Prostate gland (tissue), 2 donors: ENCODE measurements around the gene LRRC57. TPM values are rescaled to one million over a fixed set of nuclear protein-coding genes. Genes with fewer than 3 reads are reported as not detected.

ENCODE experiments used
- DNase-seq: peaks from one replicate; pipeline ENCODE4 v3.0.0-alpha.2; 2019; ENCODE audit warnings: low spot score
- H3K27ac ChIP-seq, 2 donors: fragments of 200-600 bp; sonication (generic); 2 replicates each; pipeline ENCODE4 v1.5.1; 2017 to 2019
- H3K27me3 ChIP-seq: fragments of 200-600 bp; sonication (generic); replicated peaks from 2 replicates; pipeline ENCODE4 v1.5.1; 2019; ENCODE audit not compliant: insufficient read depth
- H3K36me3 ChIP-seq, 2 donors: fragments of 200-600 bp; sonication (generic); 1 replicate in 1 of 2; 2 replicates in 1 of 2; pipeline versions ENCODE4 v1.5.1 to v1.8.1; 2017 to 2019
- H3K4me1 ChIP-seq: fragments of 200-600 bp; sonication (generic); replicated peaks from 2 replicates; pipeline ENCODE4 v1.5.1; 2019
- H3K4me3 ChIP-seq, 2 donors: fragments of 200-600 bp; sonication (generic); 2 replicates each; pipeline ENCODE4 v1.5.1; 2017 to 2019
- H3K9me3 ChIP-seq: fragments of 200-600 bp; sonication (generic); 2 replicates; pipeline ENCODE4 v1.5.1; 2017
- POLR2A ChIP-seq: fragments of 450-650 bp; IDR thresholded peaks from one replicate; pipeline ENCODE4 v1.6.1; 2016; ENCODE audit warnings: antibody characterized with exemption, mild to moderate bottlenecking
- POLR2AphosphoS5 ChIP-seq: sonication (generic); formaldehyde crosslinking; IDR thresholded peaks from one replicate; pipeline ENCODE4 v1.6.1; 2017; ENCODE audit warnings: antibody characterized with exemption
- WGBS: methylation state at CpG from one replicate; pipeline ENCODE4 v1.1.5; 2018; 5-methylcytosine and 5-hydroxymethylcytosine counted together
- intact Hi-C: fragments of 100-400 bp; cut with DNase I; formaldehyde crosslinking; loops from one replicate; pipeline ENCODE4 v1.14.2; 2022
- total RNA-seq, 2 donors: library from RNA; depleted of rRNA; stranded (reverse); fragments of >200 nt; gene quantifications; one replicate each; pipeline ENCODE4 v1.1.0, GENCODE V29; 2016
- TF ChIP-seq, protein P1 (sequence below), 4 experiments: fragments of 200-600 bp in 2 of 4; fragments of 450-650 bp in 2 of 4; sonication (generic) in 2 of 4; IDR thresholded peaks; 1 replicate in 3 of 4; 2 replicates in 1 of 4; pipeline ENCODE4 v1.5.1; 2016 to 2019; ENCODE audit warnings: antibody characterized with exemption in 4 of 4, mild to moderate bottlenecking in 2 of 4, moderate library complexity in 2 of 4

LRRC57 gene
- total RNA-seq, 2 donors from 2014 or later, result 9.8 to 21.8 TPM

DNA sequence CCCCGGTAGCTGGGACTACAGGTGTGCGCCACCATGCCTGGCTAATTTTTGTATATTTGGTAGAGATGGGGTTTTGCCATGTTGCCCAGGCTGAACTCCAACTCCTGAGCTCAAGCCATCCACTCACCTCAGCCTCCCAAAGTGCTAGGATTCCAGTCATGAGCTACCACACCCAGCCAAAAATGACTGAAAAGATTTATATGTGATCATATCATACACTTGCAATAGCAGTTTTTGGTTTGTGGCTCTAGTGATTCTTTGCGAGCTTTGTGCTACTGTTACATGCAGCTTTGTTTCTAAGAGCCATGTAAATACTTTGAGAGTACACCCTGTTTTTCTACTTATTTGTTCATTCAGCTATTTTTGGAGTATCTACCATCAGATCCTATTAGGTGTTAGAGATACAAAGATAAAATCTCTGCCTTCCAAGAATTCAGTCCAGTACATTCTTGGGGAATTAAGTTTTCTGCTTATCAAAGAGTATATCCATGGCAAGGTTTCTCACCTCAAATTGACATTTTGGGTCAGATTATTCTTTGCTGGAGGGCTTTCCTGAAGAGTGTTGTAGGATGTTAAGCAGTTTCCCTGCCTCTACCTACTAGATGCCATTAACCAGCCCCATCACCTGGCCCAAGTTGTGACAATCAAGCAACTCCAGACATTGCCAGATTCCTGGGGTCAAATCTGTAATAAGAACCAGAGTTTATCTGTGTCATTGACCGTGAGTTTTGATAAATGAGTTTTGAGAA, 38.2 kb downstream of the LRRC57 start:
- H3K4me3 ChIP-seq, result no peak overlapping the region
- TF ChIP-seq POLR2AphosphoS5 (no peak), POLR2A (no peak)
- TF ChIP-seq, protein P1, sequence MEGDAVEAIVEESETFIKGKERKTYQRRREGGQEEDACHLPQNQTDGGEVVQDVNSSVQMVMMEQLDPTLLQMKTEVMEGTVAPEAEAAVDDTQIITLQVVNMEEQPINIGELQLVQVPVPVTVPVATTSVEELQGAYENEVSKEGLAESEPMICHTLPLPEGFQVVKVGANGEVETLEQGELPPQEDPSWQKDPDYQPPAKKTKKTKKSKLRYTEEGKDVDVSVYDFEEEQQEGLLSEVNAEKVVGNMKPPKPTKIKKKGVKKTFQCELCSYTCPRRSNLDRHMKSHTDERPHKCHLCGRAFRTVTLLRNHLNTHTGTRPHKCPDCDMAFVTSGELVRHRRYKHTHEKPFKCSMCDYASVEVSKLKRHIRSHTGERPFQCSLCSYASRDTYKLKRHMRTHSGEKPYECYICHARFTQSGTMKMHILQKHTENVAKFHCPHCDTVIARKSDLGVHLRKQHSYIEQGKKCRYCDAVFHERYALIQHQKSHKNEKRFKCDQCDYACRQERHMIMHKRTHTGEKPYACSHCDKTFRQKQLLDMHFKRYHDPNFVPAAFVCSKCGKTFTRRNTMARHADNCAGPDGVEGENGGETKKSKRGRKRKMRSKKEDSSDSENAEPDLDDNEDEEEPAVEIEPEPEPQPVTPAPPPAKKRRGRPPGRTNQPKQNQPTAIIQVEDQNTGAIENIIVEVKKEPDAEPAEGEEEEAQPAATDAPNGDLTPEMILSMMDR (IDR thresholded peaks at IDR 0.05), result no peak
- no peaks in the 10 kb centered on the region for H3K36me3 ChIP-seq
- intact Hi-C loops, result no loop called here
- no peaks in the 10 kb centered on the region for H3K9me3 ChIP-seq
- no peaks in the 10 kb centered on the region for H3K4me1 ChIP-seq
- WGBS, result 77% methylated on average over 4 of the region's 4 CpGs
- DNase-seq, result no peak
- H3K27ac ChIP-seq, result peak overlapping the region in 1 of 2 donors; percentile 13
- no peaks in the 10 kb centered on the region for H3K27me3 ChIP-seq

DNA sequence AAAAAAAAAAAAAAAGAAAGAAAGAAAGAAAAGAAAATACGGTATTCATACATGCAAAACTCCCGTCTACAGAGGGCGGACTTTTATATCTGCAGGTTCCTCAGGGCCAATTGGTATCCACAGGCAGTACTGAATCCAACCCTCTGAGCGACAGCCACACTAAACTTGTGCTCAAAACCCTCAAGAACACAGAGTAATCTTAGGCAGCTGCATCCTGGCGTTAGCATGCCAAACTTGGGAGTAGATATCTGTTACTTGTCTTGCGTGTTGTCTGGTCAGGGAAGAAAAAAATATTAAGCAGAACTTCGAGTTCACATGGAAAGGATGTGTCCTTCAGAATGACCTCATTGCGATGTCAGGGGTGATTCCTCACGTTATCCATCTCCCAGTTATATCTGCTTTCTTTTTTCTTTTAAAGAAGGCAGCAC, 40.3 kb downstream of the LRRC57 start:
- intact Hi-C loops, result no loop called here
- H3K27ac ChIP-seq, result no peak overlapping the region
- 44% methylated on average over 9 of the region's 9 CpGs for WGBS
- no peak overlapping the region for H3K4me3 ChIP-seq
- H3K36me3 ChIP-seq, result no peaks in the 10 kb centered on the region
- no peak for DNase-seq
- H3K9me3 ChIP-seq, result no peaks in the 10 kb centered on the region
- no peaks in the 10 kb centered on the region for H3K27me3 ChIP-seq
- TF ChIP-seq, protein P1 (IDR thresholded peaks at IDR 0.05), result no peak
- no peak for TF ChIP-seq POLR2A
- TF ChIP-seq POLR2AphosphoS5, result no peak
- no peaks in the 10 kb centered on the region for H3K4me1 ChIP-seq

DNA sequence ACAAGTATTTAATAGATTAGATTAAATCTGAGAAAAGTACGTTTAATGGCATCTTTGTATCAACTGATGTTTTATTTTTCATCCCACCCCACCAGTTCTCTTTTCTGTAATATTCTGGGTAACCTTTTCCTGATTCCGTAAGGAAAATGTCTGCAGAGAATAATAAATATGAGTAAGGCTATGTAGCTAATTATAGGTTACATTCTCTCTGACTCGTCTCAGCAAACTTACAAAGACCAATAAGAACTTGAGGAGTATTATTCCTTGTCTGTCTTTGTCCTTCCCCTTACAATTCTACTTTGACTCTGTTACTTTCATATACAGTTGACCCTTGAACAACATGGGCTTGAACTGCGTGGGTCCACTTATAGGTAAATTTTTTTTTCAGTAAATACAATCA, 41.1 kb downstream of the LRRC57 start:
- no peak for TF ChIP-seq POLR2AphosphoS5
- TF ChIP-seq, protein P1 (IDR thresholded peaks at IDR 0.05), result no peak
- no peak for TF ChIP-seq POLR2A
- Histone ChIP-seq H3K4me3 (no peak overlapping the region), H3K27me3 (no peaks in the 10 kb centered on the region), H3K36me3 (no peaks in the 10 kb centered on the region), H3K27ac (no peak overlapping the region), H3K4me1 (no peaks in the 10 kb centered on the region), H3K9me3 (no peaks in the 10 kb centered on the region)
- 72% methylated on average over 4 of the region's 4 CpGs for WGBS
- intact Hi-C loops, result no loop called here
- no peak for DNase-seq

DNA sequence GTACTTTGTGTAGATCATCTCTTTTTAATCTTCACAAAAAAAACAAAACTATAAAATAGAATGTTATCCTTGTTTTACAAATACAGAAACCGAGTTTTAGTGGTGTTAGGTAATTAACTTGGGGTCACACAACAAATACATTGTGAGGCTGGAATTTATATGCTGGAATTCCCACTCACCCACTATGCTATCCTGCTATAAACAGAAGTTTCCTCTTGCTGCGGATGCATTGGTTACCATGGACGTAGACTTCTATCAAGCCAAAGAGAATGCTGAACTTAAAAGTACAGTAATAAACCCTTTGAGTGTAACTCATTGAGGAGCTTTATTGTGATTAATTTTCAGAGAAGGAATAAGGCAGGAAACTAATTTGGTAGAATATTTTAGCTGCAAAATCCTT, 44.0 kb downstream of the LRRC57 start:
- TF ChIP-seq, protein P1 (IDR thresholded peaks at IDR 0.05), result no peak
- TF ChIP-seq POLR2A (no peak), POLR2AphosphoS5 (no peak)
- Histone ChIP-seq H3K4me1 (no peaks in the 10 kb centered on the region), H3K36me3 (no peaks in the 10 kb centered on the region), H3K27me3 (no peaks in the 10 kb centered on the region), H3K4me3 (no peak overlapping the region), H3K27ac (no peak overlapping the region), H3K9me3 (no peaks in the 10 kb centered on the region)
- intact Hi-C loops, result no loop called here
- no peak for DNase-seq
- 53% methylated on average over 3 of the region's 3 CpGs for WGBS

DNA sequence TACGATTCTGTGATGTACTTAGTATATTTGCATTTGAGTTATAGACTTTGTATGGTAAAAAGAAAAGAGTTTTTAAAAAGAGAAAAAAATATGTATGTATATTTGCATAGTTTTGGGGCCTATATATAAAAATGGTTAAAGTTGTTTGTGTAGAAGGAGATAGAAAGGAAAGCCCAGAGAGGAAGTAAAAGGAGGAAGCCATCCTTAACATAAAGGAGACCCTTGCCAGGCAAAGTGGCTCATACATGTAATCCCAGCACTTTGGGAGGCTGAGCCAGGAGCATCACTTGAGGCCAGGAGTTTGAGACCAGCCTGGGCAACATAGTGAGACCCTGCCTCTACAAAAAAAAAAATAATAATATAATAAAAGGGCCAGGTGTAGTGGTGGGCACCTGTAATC, 44.8 kb downstream of the LRRC57 start:
- Histone ChIP-seq H3K27me3 (no peaks in the 10 kb centered on the region), H3K4me1 (no peaks in the 10 kb centered on the region), H3K27ac (no peak overlapping the region), H3K36me3 (no peaks in the 10 kb centered on the region), H3K4me3 (no peak overlapping the region), H3K9me3 (no peaks in the 10 kb centered on the region)
- WGBS, result 75% methylated on average over 1 of the region's 1 CpG
- TF ChIP-seq POLR2AphosphoS5, result no peak
- TF ChIP-seq, protein P1 (IDR thresholded peaks at IDR 0.05), result no peak
- TF ChIP-seq POLR2A, result no peak
- DNase-seq, result no peak
- intact Hi-C loops, result no loop called here
